ENCODE measurements around the gene KIFC3. TPM values are rescaled to one million over a fixed set of nuclear protein-coding genes. Genes with fewer than 3 reads are reported as not detected.

The KIFC3 gene
- total RNA-seq, 2 experiments from 2014 or later, result 0.54 to 0.89 TPM

DNA sequence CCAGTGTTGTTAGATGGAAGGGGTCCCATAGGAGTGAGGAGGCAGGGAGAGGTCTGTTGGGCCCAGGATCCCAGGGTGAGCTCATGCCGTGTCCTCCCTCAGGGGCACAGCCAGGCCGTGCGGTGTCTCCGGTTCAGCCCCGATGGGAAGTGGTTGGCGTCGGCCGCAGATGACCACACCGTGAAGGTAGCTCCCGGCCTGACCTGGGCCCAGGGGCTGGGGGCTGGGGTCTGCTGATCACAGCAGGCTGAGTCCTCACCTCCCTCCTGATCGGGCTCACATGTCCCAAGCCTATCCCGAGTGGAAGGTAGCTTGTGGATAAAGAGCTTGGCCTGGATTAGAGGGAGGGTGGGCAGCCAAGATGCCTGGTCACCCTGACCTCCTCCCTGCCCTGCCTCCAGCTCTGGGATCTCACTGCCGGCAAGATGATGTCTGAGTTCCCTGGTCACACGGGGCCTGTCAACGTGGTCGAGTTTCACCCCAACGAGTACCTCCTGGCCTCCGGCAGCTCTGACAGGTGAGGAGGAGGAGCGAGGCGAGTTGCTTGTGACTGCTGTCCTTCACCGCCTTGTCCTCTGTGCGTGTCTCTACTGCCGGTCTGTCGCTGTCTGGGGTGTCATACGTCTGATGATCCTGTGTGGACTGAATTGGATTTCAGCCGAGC, 50.6 kb downstream of the KIFC3 start:
- H3K36me3 Mint-ChIP-seq (ENCODE audit: low read depth), result peaks cover 7% of the 10 kb centered on the region
- H3K27ac Mint-ChIP-seq, result no peak overlapping the region
- no peak overlapping the region for H3K4me3 Mint-ChIP-seq
- DNase-seq (no peak), ATAC-seq (no peak)
- ChIA-PET POLR2A (interaction anchor here (0.6 kb wide), 1 partner anchor 140 kb away, joined by 3 read pairs; no protein-coding TSS in a partner anchor), CTCF (interaction anchor here (1.1 kb wide), 1 partner anchor 175 kb away, joined by 3 read pairs; no protein-coding TSS in a partner anchor)
- H3K27me3 Mint-ChIP-seq, result no peaks in the 10 kb centered on the region
- intact Hi-C loops (cut with micrococcal nuclease), result no loop called here
- TF ChIP-seq, protein P1, sequence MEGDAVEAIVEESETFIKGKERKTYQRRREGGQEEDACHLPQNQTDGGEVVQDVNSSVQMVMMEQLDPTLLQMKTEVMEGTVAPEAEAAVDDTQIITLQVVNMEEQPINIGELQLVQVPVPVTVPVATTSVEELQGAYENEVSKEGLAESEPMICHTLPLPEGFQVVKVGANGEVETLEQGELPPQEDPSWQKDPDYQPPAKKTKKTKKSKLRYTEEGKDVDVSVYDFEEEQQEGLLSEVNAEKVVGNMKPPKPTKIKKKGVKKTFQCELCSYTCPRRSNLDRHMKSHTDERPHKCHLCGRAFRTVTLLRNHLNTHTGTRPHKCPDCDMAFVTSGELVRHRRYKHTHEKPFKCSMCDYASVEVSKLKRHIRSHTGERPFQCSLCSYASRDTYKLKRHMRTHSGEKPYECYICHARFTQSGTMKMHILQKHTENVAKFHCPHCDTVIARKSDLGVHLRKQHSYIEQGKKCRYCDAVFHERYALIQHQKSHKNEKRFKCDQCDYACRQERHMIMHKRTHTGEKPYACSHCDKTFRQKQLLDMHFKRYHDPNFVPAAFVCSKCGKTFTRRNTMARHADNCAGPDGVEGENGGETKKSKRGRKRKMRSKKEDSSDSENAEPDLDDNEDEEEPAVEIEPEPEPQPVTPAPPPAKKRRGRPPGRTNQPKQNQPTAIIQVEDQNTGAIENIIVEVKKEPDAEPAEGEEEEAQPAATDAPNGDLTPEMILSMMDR (IDR thresholded peaks at IDR 0.05), result no peak
- no peaks in the 10 kb centered on the region for H3K4me1 Mint-ChIP-seq (ENCODE audit: low read depth)
- H3K9me3 Mint-ChIP-seq, result no peaks in the 10 kb centered on the region

DNA sequence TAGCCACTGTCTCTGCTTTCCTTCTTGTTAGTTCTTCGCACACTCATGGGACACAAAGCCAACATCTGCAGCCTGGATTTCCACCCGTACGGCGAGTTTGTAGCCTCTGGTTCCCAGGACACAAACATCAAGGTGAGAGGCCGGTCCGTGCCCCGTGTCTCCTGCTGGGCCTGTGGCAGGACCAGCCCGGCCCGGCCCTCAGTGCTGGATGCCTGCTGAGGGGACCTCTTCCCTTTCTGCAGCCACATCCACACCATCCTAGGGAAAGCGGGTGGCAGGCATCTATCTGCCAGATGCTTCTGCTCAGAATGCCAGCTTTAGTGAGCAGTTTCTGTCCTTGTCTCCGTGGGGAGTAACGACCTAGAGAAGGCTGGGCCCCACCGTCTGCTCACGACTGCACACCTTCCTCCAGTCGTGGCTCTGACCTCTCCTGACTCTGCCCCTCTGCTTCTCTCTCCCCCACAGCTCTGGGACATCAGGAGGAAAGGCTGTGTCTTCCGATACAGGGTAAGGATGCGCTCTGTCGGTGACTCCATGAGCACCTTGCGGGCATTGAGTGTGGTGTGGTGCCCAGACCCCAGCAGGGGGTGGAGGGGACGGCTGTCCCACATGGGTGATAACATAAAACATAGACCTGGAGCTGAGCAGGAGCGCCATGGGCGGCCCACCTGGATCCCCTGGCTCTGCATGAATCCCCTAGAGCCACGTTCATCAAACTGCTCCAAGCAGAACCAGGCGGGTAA, 51.3 kb downstream of the KIFC3 start:
- ATAC-seq (no peak), DNase-seq (no peak)
- Mint-ChIP-seq H3K27ac (no peak overlapping the region), H3K4me1 (ENCODE audit: low read depth) (no peaks in the 10 kb centered on the region), H3K36me3 (ENCODE audit: low read depth) (peaks cover 7% of the 10 kb centered on the region), H3K4me3 (no peak overlapping the region), H3K27me3 (no peaks in the 10 kb centered on the region), H3K9me3 (no peaks in the 10 kb centered on the region)
- TF ChIP-seq, protein P1 (IDR thresholded peaks at IDR 0.05), result no peak
- ChIA-PET POLR2A (interaction anchor here (0.6 kb wide), 1 partner anchor 139 kb away, joined by 3 read pairs; no protein-coding TSS in a partner anchor), CTCF (interaction anchor here (1.1 kb wide), 1 partner anchor 174 kb away, joined by 3 read pairs; no protein-coding TSS in a partner anchor)
- intact Hi-C loops (cut with micrococcal nuclease), result no loop called here

DNA sequence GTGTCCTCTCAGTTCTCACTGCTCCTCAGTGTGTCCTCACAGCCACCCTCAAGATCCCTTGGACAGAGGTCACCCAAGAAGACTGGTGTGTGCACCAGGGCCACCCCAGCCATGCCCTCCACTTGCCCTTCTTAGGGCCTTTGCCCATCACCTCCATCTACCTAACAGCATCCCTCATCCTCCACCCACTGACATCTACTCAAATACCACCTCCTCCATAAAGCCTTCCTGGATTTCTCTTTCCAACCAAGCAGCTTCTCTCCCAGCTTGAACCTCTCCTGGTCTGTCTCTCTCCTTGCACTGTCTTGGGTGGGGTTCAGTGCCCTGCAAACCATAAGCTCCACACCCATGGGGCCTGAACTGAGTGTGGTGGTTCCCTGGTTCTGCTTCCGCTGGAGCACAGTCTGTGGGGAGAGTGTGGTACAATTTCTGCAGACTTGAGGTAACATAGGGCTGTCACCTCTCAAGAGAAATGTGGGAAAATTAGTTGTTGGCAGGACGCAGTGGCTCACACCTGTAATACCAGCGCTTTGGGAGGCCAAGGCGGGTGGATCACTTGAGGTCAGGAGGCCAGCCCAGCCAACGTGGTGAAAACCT, 52.3 kb downstream of the KIFC3 start:
- TF ChIP-seq, protein P1 (IDR thresholded peaks at IDR 0.05), result no peak
- ChIA-PET POLR2A (no interaction called here), CTCF (no interaction called here)
- ATAC-seq (no peak), DNase-seq (no peak)
- no peak overlapping the region for H3K27ac Mint-ChIP-seq
- intact Hi-C loops (cut with micrococcal nuclease), result no loop called here
- H3K4me3 Mint-ChIP-seq, result no peak overlapping the region
- peaks cover 5% of the 10 kb centered on the region for H3K36me3 Mint-ChIP-seq (ENCODE audit: low read depth)
- H3K4me1 Mint-ChIP-seq (ENCODE audit: low read depth), result no peaks in the 10 kb centered on the region
- no peaks in the 10 kb centered on the region for H3K27me3 Mint-ChIP-seq
- no peaks in the 10 kb centered on the region for H3K9me3 Mint-ChIP-seq

DNA sequence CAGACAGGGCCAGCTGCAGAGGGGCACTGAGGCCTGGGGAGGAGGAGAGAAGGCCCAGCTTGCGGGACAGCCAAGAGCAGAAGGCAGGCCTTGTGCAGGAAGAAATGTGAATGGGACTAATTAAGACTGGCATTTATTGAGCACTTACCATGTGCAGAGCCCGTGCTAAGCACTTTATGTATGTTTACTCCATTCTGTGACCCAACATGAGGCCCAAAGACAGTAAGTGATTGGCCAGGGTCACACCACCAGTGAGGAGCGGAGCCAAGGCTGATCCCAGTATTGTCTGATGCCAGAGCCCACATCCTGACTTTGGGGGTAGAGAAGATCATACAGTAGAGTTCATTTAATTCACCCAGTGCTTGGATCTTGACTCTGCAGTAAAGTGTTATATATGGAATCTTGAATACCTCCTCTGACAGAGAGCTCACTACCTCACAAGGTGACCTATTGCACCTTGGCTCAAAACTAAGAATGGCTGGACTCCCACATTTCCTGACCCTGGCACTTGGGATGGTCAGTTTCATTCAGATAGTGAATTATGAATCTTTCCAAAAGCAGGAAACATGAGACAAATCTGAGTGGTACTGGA, 53.1 kb downstream of the KIFC3 start:
- Mint-ChIP-seq H3K9me3 (no peaks in the 10 kb centered on the region), H3K36me3 (ENCODE audit: low read depth) (peaks cover 3% of the 10 kb centered on the region), H3K4me3 (no peak overlapping the region), H3K27me3 (no peaks in the 10 kb centered on the region), H3K27ac (no peak overlapping the region), H3K4me1 (ENCODE audit: low read depth) (no peaks in the 10 kb centered on the region)
- ATAC-seq, result no peak
- TF ChIP-seq, protein P1 (IDR thresholded peaks at IDR 0.05), result no peak
- ChIA-PET CTCF (interaction anchor here (0.7 to 2.5 kb wide), 2 partner anchors 8 to 14 kb away, joined by 3 to 9 read pairs; partner anchors contain the start of gene KATNB1), POLR2A (no interaction called here)
- intact Hi-C loops (cut with micrococcal nuclease), result no loop called here
- DNase-seq, result no peak

Measured in activated CD8-positive, alpha-beta T cell treated with anti-CD3 and anti-CD28 coated beads for 36 hours (primary cell).